ENCODE results near the gene ANKRD35.

The ANKRD35 gene

DNA sequence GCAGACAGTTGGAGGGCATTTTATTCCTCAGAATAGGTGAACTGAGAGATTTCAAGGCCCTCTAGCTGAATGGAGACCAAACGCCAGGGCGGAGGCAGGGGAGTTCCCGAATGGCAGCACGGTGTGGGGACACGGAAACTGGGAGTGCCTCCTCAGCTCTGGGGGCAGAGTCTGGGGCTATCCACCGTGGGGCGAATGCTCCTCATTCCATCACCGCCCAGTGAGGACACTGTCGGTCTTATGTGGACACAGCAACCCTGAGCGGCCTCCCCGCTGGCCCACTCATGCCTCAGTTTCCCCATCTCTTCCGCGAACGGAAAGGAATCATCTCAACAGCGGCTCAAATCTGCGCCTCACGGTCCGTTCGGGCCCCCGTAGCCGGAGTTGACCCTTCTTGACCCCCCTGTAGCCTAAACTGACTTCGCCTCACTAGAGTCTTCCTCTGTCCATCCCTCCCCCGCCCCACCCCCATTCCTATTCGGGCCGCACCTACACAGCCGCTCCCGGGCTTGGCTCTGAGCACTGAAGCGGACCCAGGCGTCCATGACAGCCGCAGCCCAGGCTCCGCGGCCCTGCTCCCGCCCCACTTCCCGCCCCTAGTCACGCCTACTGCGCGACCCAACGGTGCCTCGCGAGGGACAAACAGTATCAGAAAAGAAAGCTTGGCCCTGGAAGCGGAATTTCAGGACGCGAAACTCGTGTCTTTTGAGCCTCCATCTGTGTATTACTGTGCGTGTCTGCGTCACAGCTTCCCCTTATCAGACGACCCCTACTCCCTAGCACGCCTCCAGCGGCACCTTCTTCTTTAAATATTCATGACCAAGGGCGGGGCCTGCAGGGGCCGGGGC lies 32.7 kb upstream of the ANKRD35 start, which contains the start of gene PEX11B:
PEX11B (minus strand) TSS at position 574 of the 848 bp plus-strand sequence; CDS start at position 545, 29 bp downstream.
- TF ChIP-seq, protein P1, sequence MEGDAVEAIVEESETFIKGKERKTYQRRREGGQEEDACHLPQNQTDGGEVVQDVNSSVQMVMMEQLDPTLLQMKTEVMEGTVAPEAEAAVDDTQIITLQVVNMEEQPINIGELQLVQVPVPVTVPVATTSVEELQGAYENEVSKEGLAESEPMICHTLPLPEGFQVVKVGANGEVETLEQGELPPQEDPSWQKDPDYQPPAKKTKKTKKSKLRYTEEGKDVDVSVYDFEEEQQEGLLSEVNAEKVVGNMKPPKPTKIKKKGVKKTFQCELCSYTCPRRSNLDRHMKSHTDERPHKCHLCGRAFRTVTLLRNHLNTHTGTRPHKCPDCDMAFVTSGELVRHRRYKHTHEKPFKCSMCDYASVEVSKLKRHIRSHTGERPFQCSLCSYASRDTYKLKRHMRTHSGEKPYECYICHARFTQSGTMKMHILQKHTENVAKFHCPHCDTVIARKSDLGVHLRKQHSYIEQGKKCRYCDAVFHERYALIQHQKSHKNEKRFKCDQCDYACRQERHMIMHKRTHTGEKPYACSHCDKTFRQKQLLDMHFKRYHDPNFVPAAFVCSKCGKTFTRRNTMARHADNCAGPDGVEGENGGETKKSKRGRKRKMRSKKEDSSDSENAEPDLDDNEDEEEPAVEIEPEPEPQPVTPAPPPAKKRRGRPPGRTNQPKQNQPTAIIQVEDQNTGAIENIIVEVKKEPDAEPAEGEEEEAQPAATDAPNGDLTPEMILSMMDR (IDR thresholded peaks at IDR 0.05) = no peak

DNA sequence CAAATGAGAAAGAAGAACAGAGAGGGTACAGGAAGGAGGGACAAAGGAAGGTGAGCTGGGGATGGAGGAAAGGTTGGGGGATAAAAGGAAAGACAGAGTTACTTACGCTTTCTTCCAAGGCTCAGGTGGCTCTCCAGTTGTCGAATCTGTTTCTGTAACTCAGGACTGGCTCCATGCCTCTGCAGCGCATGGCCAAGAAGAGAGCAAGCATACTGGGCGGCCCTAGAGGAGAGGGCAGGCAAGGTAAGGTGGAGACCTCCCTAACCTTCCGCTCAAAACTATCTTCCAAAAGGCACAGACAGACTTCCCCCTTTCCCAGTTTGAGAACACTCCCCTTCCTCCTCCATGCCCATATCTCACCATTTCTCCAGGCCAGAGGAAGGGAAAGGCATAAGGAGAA lies 31.9 kb upstream of the ANKRD35 start:
- TF ChIP-seq, protein P1 (IDR thresholded peaks at IDR 0.05) = no peak

DNA sequence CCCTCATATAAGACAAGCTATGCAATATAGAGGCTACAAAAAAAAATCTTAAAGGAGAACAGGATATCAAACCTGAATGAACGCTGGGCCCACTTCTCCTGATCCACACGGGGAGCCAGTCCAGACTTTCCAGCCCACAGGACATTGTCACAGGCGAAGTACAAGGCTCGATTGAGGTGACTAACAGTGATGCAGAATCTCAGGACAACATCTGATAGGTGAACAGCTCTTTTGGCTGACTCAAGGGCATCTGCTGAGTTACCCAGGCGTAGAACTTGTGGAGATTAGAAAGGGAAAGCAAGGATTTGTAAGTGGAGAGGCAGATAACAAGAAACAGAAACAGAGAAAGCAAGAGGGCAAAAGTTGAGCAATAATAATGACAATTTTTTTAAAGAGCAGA lies 31.1 kb upstream of the ANKRD35 start:
- TF ChIP-seq, protein P1 (IDR thresholded peaks at IDR 0.05) = no peak

DNA sequence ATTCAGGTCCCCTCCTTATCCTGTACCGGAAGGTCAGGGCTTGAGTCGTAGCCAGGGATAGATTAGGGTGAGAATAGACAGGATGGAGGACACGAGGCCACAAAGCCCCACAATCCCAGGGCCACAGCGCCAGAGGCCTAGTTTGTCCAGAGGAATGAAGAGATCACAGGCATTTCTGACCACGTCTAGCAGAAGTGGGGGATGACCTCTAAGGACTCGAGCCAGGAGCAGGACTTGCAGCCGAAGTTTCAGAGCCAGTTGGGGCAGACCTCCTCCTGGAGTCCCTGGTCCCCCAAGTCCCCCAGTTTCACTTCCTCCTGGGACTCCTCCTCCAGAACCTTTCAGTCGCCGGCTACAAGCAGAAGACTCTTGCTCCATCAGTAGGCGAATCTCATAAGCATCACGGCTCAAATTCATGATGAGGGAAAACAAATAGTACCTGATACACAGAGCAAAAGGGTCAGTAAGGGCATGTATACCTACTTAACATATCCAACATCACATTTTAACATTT lies 26.5 kb upstream of the ANKRD35 start:
- TF ChIP-seq, protein P1 (IDR thresholded peaks at IDR 0.05) = no peak

DNA sequence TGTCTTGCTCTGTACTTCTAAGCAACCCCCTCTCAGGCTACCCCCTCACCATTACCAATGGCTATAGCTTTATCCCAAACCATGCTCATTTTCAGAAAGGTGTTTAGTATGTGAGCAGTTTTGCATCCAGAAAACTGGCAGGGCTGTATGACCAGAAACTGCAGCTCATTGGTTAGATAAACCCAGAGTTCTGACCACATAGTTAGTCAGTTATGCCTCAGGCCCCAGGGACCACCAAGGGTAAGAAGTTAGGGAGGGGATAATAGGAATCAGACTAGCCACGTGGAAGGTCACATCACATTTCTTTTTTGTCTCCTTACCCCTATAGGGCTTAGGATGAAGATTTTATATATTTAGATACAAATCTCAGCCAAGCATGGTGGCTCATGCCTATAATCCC lies 23.0 kb upstream of the ANKRD35 start:
- TF ChIP-seq, protein P1 (IDR thresholded peaks at IDR 0.05) = no peak

DNA sequence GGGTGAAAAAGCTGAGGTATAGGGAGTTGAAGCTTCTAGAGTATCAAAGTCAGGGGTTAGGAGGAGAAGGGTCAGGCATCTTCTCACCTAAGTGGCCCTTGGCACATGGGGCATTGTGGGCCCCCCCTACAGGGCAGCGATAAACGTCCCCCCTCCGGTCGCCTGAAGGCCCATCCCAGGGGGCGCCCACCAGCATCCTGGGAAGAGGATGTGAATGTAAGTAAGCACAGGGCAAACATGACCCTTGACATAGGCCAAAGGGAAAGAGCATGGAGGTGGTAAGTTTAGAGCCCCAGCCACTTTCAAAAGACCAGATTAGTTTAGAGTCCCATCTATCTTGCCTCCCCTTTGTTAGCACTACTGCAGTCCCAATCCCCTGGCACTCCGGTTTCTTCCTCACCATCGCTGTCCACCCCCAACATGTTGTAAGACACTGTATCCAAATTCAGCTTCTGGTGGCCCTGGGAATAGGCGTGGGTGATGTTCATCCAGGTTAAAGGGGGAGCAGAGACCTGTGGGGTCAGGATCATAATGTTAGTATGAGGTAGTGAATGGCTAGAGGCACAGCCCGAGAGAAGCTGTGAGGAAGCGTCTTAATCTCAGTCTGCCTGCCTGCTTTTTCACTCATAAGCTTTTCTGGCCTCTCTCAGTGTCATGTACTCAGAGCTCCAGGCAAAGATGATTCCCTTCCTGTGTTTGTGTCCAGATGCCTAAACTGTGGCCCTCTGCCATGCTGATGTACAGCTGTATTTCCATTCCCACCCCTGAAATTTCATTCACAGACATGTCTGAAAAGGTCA lies 21.5 kb upstream of the ANKRD35 start:
- TF ChIP-seq, protein P1 (IDR thresholded peaks at IDR 0.05) = no peak

DNA sequence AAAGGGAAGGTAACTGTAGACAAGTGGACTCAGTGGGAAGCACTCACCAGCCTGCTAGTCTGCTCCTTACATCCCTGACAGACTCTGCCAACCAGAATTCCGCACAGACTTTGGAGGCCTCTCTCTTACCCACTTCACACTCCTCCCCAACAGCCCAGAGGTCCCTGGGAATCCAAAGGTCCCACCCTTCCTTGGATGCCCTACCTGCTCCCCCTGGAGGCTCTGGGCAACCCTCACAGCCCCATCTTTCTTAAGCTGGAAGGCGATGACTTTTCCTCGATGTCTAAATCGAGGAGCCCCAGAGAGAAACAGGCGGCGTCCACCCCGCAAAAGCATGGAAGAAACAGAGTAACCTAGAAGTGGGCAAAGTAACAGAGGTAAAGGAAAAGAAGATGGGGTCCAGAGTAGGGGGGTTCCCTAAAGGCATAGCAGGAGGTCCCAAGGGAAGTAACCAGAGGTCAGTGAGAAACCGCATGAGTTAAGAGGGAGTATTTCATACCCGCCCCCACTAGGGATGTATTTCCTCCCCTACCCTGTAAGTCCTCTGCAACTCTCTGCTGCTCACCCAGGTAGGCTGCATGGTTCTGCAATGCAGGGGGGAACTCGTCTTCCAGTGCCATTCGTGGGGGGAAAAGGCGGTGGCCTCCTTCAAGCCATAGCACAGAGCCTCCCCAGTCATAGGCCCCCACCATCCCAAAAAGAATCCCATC lies 15.8 kb upstream of the ANKRD35 start:
- TF ChIP-seq, protein P1 (IDR thresholded peaks at IDR 0.05) = no peak
